Daoy (cell line): ENCODE data around the gene NMNAT2. TPM values are rescaled to one million over a fixed set of nuclear protein-coding genes. Genes with fewer than 3 reads are reported as not detected.
"Not testable (repeated sequence)": the region's sequence is repeated elsewhere in the genome, so short reads cannot be mapped to it uniquely, and the experiment has no call there.

Source experiments
- DNase-seq: peaks from one replicate; pipeline ENCODE4 v3.0.0-alpha.2; 2015; ENCODE audit warnings: low read depth
- total RNA-seq: library from RNA; depleted of rRNA; stranded (reverse); fragments of >200 nt; shearing (Covaris generic); gene quantifications from 2 replicates; pipeline ENCODE4 v1.2.3, GENCODE V29; 2014

The NMNAT2 gene
- total RNA-seq, 1 experiment from 2014 or later: 3.0 TPM

GRCh38 chr1:183267646-183268431 is 150.3 kb downstream of the NMNAT2 start:
- DNase-seq: peak; percentile 71

- DNase-seq: no peak
Measured at GRCh38 chr1:183263886-183264602, 154.1 kb downstream of the NMNAT2 start.

- DNase-seq: no peak
Measured at GRCh38 chr1:183262628-183263200, 155.5 kb downstream of the NMNAT2 start.

- no peak for DNase-seq
Measured at GRCh38 chr1:183259924-183260323, 158.3 kb downstream of the NMNAT2 start.

GRCh38 chr1:183255073-183255472 is 163.1 kb downstream of the NMNAT2 start:
- no peak for DNase-seq

GRCh38 chr1:183251959-183252450 is 166.2 kb downstream of the NMNAT2 start:
- DNase-seq: no peak

- DNase-seq: no peak
Measured at GRCh38 chr1:183251101-183251958, 166.8 kb downstream of the NMNAT2 start.

GRCh38 chr1:183249941-183250452 is 168.2 kb downstream of the NMNAT2 start:
- DNase-seq: no peak

- DNase-seq: no peak
Measured at GRCh38 chr1:183248989-183249691, 169.0 kb downstream of the NMNAT2 start.

GRCh38 chr1:183247931-183248330 is 170.2 kb downstream of the NMNAT2 start:
- DNase-seq: no peak

GRCh38 chr1:183247484-183247883 is 170.7 kb downstream of the NMNAT2 start:
- DNase-seq: no peak

- DNase-seq: no peak
Measured at GRCh38 chr1:183247066-183247465, 171.1 kb downstream of the NMNAT2 start.

- no peak for DNase-seq
Measured at GRCh38 chr1:183246436-183246835, 171.7 kb downstream of the NMNAT2 start.

GRCh38 chr1:183245357-183245756 is 172.8 kb downstream of the NMNAT2 start:
- no peak for DNase-seq

GRCh38 chr1:183244466-183244865 is 173.7 kb downstream of the NMNAT2 start:
- no peak for DNase-seq

GRCh38 chr1:183243161-183244050 is 174.8 kb downstream of the NMNAT2 start:
- no peak for DNase-seq

GRCh38 chr1:183242556-183242955 is 175.6 kb downstream of the NMNAT2 start:
- no peak for DNase-seq

- no peak for DNase-seq
Measured at GRCh38 chr1:183241471-183241870, 176.7 kb downstream of the NMNAT2 start.

- DNase-seq: not testable (repeated sequence)
Measured at GRCh38 chr1:183240853-183241252, 177.3 kb downstream of the NMNAT2 start.

- DNase-seq: no peak
Measured at GRCh38 chr1:183240526-183240825, 177.7 kb downstream of the NMNAT2 start.
